Heart right ventricle (tissue), 16 donors: ENCODE results near the gene PDE4D. TPM values are rescaled to one million over a fixed set of nuclear protein-coding genes. Genes with fewer than 3 reads are reported as not detected.

Experiments
- ATAC-seq, 8 donors: fragments of 200-7000 bp; cut with Tn5 transposase; one replicate each; pipeline ENCODE4 v1.9.1; 2020; ENCODE audit warnings: mild to moderate bottlenecking in 8 of 8, moderate library complexity in 8 of 8, moderate number of reproducible peaks in 1 of 8
- DNase-seq, 2 donors: peaks; one replicate each; pipeline ENCODE4 v3.0.0-alpha.2; 2020
- H3K27ac ChIP-seq, 10 donors: fragments of 200-600 bp; sonication (generic) in 2 of 10; one replicate each; pipeline versions ENCODE4 v1.5.0 to v1.8.0; 2020 to 2022; ENCODE audit warnings: mild to moderate bottlenecking in 3 of 10
- H3K27me3 ChIP-seq, 7 donors: fragments of 200-600 bp; one replicate each; pipeline ENCODE4 v1.8.0; 2021 to 2022; ENCODE audit warnings: mild to moderate bottlenecking in 2 of 7
- H3K36me3 ChIP-seq, 9 donors: fragments of 200-600 bp; sonication (generic) in 1 of 9; one replicate each; pipeline versions ENCODE4 v1.5.0 to v1.8.0; 2020 to 2022; ENCODE audit warnings: mild to moderate bottlenecking in 2 of 9
- H3K4me1 ChIP-seq, 9 donors: fragments of 200-600 bp; sonication (generic) in 1 of 9; one replicate each; pipeline versions ENCODE4 v1.5.0 to v1.8.0; 2020 to 2022; ENCODE audit warnings: mild to moderate bottlenecking in 4 of 9
- H3K4me3 ChIP-seq, 10 donors: fragments of 200-600 bp; sonication (generic) in 2 of 10; one replicate each; pipeline versions ENCODE4 v1.5.0 to v1.8.0; 2020 to 2022; ENCODE audit warnings: mild to moderate bottlenecking in 7 of 10, moderate library complexity in 2 of 10
- H3K9me3 ChIP-seq, 11 donors: fragments of 200-600 bp in 10 of 11; sonication (generic) in 2 of 11; one replicate each; pipeline versions ENCODE4 v1.5.0 to v1.8.0; 2013 to 2022; ENCODE audit warnings: mild to moderate bottlenecking in 2 of 11, control low read depth in 1 of 11, moderate library complexity in 1 of 11
- WGBS, 2 donors: extraction: QIAGEN DNeasy Blood & Tissue Kit; methylation state at CpG; one replicate each; pipeline ENCODE4 v1.1.7; 2013; ENCODE audit warnings: inconsistent platforms in 1 of 2; 5-methylcytosine and 5-hydroxymethylcytosine counted together
- intact Hi-C, 10 donors: fragments of 100-400 bp; cut with DNase I; formaldehyde crosslinking; loops; one replicate each; pipeline versions ENCODE4 v1.11.1 to v1.14.2; 2022
- polyA plus RNA-seq, 2 donors: library from polyadenylated mRNA; stranded (reverse); fragments of 200-250 nt; gene quantifications; one replicate each; pipeline ENCODE4 v1.2.3, GENCODE V29; 2013
- total RNA-seq, 10 donors: library from RNA; stranded (reverse); fragmentation: NEBNext Ultra II Directional in 3 of 10; extraction: Animal tissue kit (Norgen Biotek cat#: 25700) in 3 of 10; gene quantifications; one replicate each; pipeline versions ENCODE4 v1.2.1 to v1.2.4, GENCODE V29; 2021 to 2023
- TF ChIP-seq, protein P1 (sequence below), 9 donors: fragments of 200-600 bp; sonication (generic) in 2 of 9; IDR thresholded peaks; one replicate each; pipeline versions ENCODE4 v1.5.0 to v1.8.0; 2021 to 2022; ENCODE audit warnings: antibody characterized with exemption in 9 of 9, mild to moderate bottlenecking in 5 of 9, moderate library complexity in 1 of 9
- donor health status: Arrhythmogenic right ventricular cardiomyopathy.
- donor health status: ischemic (EF 13 %, LVEDD 7.1; RV severe dilation, severe dysfunction).
- donor health status: healthy with polysubstance abuse.
- donor health status: DM: no; HTN: yes; CAD: no.
- donor health status: DM: no; HTN: no; CAD: no.
- donor health status: ischemic (EF 25% LVEDD 6.9; RV normal size, moderate dysfunction).
- donor health status: ischemic (EF 25% LVEDD 5.7; RV mildly dilated, moderate dysfunction).
- donor health status: healthy.
- donor health status: DM: yes; HTN: yes; CAD: no.
- donor health status: Ischemic cardiomyopathy.
- donor health status: ischemic (EF 35%, LVEDD 5.7; RV mildly dilated, moderate dysfunction).
- donor health status: nonischemic (EF 11% LVEDD 7.7; RV severe dilation, severe dysfunction).
- donor health status: DM: yes; HTN: yes; CAD: no.
- donor health status: PGD.
- donor health status: ischemic (EF 29% LVEDD 5.4; RV normal size, mild dysfunction).
- donor health status: nonischemic (EF 23%, LVEDD 6.1; RV moderate dilation, normal function).

Gene PDE4D
- total and polyA plus RNA-seq, 12 donors, result 5.8 to 83.2 (median 39.5) TPM

DNA sequence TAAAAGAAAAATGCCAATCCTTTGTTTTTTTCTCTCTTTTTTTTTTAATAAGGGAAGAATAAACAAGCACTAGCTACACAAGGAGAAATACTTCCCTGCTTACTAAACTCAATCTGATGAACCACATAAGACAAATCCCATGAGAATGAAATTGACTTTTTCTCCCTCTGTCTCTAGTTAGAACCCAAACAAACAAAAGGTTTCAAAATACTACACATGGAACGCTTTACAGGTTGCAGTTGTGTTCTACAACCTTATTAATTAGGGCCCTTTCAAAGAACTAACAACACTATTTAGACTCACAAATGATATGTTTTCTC lies 124.5 kb downstream of the PDE4D start:
- Histone ChIP-seq H3K4me3 (peak overlapping the region; percentile 24 to 71 (median 56)), H3K4me1 (peaks cover 0 to 28% (median 13%) of the 10 kb centered on the region in 9 donors), H3K27me3 (peaks cover 0 to 46% (median 30%) of the 10 kb centered on the region in 7 donors), H3K36me3 (no peaks in the 10 kb centered on the region), H3K27ac (peak overlapping the region in 5 of 10 donors; percentile 16 to 55 (median 37)), H3K9me3 (no peaks in the 10 kb centered on the region)
- DNase-seq (no peak), ATAC-seq (no peak)
- 42 to 53% methylated on average over 1 of the region's 1 CpG for WGBS, 2 donors
- intact Hi-C loops, result loop anchor here in 1 of 10 donors (2.0 kb wide), 1 partner anchor 22 kb away; no protein-coding TSS in a partner anchor
- TF ChIP-seq, protein P1, sequence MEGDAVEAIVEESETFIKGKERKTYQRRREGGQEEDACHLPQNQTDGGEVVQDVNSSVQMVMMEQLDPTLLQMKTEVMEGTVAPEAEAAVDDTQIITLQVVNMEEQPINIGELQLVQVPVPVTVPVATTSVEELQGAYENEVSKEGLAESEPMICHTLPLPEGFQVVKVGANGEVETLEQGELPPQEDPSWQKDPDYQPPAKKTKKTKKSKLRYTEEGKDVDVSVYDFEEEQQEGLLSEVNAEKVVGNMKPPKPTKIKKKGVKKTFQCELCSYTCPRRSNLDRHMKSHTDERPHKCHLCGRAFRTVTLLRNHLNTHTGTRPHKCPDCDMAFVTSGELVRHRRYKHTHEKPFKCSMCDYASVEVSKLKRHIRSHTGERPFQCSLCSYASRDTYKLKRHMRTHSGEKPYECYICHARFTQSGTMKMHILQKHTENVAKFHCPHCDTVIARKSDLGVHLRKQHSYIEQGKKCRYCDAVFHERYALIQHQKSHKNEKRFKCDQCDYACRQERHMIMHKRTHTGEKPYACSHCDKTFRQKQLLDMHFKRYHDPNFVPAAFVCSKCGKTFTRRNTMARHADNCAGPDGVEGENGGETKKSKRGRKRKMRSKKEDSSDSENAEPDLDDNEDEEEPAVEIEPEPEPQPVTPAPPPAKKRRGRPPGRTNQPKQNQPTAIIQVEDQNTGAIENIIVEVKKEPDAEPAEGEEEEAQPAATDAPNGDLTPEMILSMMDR (IDR thresholded peaks at IDR 0.05), result no peak

DNA sequence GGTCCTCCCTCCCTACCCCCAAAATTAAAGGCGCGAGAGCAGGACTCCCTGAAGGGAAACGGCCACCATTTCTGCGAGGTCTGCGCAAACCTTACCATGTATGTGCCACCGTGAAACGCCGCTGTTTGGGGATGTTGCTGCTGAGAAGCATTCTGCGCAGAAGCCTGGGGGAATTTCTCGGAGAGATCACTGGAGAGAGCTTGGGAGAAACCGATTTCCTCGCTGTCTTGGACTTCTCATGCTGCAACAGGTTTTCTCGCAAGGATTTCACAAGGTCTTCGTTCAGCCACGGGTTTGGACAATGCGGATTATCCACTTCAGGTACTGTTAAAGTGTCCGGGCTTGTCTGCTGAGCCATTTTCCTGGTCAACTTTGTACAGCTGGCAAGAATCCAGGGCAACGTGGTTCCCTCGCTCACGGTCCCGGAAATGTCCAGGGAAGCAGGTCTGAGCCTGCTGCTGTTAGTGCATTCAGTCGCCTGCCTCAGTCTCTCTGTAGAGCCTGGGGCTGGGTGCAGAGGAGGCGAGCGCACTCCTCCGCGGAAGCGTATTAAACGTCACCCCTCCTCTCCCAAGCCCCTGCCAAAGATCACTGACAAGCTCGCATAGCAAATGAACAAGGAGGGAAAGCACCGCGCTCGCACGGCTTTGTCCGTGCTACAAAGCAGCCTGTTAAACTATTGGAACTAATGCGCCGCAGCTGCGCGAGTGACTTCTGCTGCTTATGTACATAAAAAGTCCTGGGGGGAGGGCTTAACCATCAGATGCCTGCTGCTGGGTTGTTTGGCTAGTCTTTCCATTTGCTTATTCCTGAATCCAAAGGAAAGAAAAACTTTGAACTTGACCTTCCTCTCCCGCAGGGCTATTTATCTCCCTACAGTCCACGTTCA lies 125.1 kb downstream of the PDE4D start:
- Histone ChIP-seq H3K4me1 (peaks cover 0 to 28% (median 13%) of the 10 kb centered on the region in 9 donors), H3K27me3 (peaks cover 0 to 46% (median 30%) of the 10 kb centered on the region in 7 donors), H3K36me3 (no peaks in the 10 kb centered on the region), H3K9me3 (no peaks in the 10 kb centered on the region), H3K27ac (peak overlapping the region in 6 of 10 donors; percentile 16 to 70 (median 44)), H3K4me3 (peak overlapping the region; percentile 24 to 71 (median 56))
- TF ChIP-seq, protein P1 (IDR thresholded peaks at IDR 0.05), result no peak
- DNase-seq (peak; percentile 29 to 56), ATAC-seq (peak; percentile 58 to 94 (median 81))
- intact Hi-C loops, result loop anchor here in 1 of 10 donors (2.0 kb wide), 1 partner anchor 22 kb away; no protein-coding TSS in a partner anchor
- 2 to 3% methylated on average over 40 of the region's 40 CpGs for WGBS, 2 donors

DNA sequence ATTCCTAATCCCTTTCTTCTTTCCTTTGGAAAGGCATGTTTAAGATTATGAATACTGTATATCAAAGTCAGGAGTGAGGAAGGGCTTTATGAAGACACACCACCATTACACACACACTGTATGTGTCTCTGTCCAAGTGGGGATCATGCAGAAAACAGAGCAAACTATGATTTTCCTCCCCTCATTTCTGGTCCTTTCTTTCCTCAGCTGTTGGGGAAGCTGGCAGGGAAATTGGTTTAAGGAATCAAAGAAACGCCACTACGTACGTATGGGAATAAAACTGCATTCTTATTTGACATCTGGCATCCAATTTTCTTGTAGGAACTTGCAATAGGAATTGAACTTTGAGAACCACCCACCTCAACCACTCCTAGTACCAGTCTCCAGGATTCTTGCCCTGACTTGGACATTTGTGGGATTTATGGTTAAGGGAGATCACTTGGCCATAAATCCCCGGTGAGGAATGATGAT lies 125.8 kb downstream of the PDE4D start:
- Histone ChIP-seq H3K9me3 (no peaks in the 10 kb centered on the region), H3K36me3 (no peaks in the 10 kb centered on the region), H3K4me1 (peaks cover 0 to 28% (median 13%) of the 10 kb centered on the region in 9 donors), H3K27ac (peak overlapping the region in 4 of 10 donors; percentile 34 to 70 (median 44)), H3K27me3 (peaks cover 0 to 46% (median 30%) of the 10 kb centered on the region in 7 donors), H3K4me3 (peak overlapping the region; percentile 24 to 71 (median 56))
- intact Hi-C loops, result loop anchor here in 1 of 10 donors (2.0 kb wide), 1 partner anchor 23 kb away; no protein-coding TSS in a partner anchor
- TF ChIP-seq, protein P1 (IDR thresholded peaks at IDR 0.05), result no peak
- ATAC-seq (peak in 3 of 8 donors; percentile 11 to 27 (median 16)), DNase-seq (no peak)
- WGBS, 2 donors, result 35 to 45% methylated on average over 4 of the region's 4 CpGs

DNA sequence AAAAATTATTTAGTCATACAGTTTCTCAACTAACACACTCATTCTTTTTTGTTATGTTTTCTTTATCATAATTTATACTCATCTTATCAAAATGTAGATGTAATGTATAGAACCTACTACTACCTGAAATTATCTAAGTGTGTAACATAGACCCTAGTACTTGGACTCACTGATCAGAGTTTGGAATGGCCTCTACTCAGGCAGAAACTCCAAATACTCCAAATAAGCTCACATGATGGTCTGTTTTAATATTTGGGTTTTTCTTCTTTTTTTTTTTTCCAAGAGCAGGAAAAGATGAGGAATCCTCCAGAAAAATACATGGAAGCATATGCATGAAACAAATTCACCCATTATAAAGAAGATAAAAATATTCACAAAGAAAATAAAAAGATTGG lies 126.3 kb downstream of the PDE4D start:
- peaks cover 0 to 46% (median 30%) of the 10 kb centered on the region in 7 donors for H3K27me3 ChIP-seq
- intact Hi-C loops, result no loop called here
- peak overlapping the region in 1 of 10 donors; percentile 70 for H3K27ac ChIP-seq
- no peaks in the 10 kb centered on the region for H3K9me3 ChIP-seq
- TF ChIP-seq, protein P1 (IDR thresholded peaks at IDR 0.05), result no peak
- H3K4me3 ChIP-seq, result peak overlapping the region in 6 of 10 donors; percentile 56 to 71 (median 59)
- peaks cover 0 to 28% (median 13%) of the 10 kb centered on the region in 9 donors for H3K4me1 ChIP-seq
- H3K36me3 ChIP-seq, result no peaks in the 10 kb centered on the region
- no peak for ATAC-seq
- DNase-seq, result no peak
